Activated effector memory CD4-positive, alpha-beta T cell treated with anti-CD3 and anti-CD28 coated beads, Interleukin-2, amount 50 U/mL, for 16 hours (primary cell): Measurements from ENCODE around the gene RINT1.
"Not testable (repeated sequence)": the region's sequence is repeated elsewhere in the genome, so short reads cannot be mapped to it uniquely, and the experiment has no call there.

Experiments used
- DNase-seq: peaks from one replicate; pipeline ENCODE4 v3.0.0-alpha.2; 2020

Gene RINT1

GRCh38 chr7:105532709-105533460, 884 bp downstream of the RINT1 start:
- DNase-seq: no peak

DNA sequence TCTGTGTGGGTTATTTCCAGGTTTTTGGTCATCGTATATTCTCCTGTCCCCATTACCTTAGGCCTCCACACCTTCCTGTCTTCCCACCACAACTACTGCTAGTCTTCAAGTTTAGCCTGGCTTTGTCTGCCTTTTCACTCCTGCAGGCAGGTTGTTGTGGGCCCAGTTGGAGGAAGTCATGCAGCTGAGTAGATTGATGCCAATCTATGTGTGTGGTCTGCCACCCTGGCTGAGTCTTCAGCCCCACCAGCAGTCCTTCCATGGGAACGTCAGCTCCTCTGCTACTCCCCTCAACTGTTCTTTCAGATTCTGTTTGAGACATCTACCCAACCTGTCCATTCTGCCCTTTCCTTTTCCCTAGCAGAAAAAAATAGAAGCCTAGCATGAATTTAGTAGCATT, 6.3 kb downstream of the RINT1 start:
- no peak for DNase-seq

- no peak for DNase-seq
Observed at GRCh38 chr7:105559926-105560325, 27.9 kb downstream of the RINT1 start.

DNA sequence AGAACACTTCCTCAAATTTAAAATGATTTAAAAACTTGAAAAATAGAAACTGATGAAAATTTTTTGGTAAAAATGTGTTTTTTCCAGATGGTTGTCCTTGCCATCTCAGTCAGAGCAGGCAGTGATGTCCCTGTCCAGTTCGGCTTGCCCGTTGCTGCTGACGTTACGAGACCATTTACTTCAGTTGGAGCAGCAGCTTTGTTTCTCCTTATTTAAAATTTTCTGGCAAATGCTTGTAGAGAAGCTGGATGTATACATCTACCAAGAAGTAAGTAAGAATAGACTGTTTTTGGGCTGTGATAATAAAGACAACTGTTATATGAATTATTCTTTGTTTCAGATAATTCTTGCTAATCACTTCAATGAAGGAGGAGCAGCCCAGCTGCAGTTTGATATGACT, 33.2 kb downstream of the RINT1 start:
- DNase-seq: no peak

- DNase-seq: no peak
Observed at GRCh38 chr7:105567024-105567423, 35.0 kb downstream of the RINT1 start.

GRCh38 chr7:105567821-105568220, 35.8 kb downstream of the RINT1 start:
- DNase-seq: no peak

DNA sequence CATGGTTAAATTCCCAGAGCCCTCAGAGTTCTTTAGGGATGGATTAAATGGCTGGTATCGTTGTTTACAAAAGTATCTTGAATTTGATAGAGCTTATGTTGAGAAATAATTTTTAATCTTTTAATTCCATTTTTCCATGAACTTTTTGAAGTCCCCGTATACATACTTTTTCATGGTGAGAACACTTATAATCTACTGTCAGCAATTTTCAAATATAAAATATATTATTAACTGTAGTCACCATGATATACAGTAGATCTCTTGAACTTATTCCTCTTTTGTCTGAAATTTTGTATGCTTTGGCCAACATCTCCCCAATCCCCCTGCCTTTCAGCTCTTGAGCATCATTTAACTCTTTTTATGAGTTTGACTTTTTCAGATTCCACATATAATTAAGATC, 39.9 kb downstream of the RINT1 start:
- DNase-seq: no peak

DNA sequence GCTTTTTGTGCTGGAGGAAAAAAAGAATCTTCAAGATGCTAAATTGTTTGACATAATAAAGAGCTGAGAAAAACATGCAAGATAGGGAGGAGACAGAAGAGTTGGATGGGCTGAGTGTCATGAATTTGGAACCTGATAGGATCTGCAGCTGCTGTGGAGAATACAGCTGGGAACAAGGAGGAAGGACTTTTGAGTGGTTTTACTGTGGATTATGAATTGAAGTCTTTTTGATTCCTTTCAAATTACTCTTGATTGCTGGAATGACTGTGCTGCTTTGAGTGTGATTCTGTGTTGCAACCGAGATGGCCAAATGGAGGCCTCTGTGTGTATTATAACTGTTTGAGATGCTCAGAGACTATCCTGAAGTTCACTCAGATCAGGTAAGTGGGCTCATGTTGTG, 45.2 kb downstream of the RINT1 start:
- DNase-seq: no peak

- no peak for DNase-seq
Observed at GRCh38 chr7:105578496-105578895, 46.5 kb downstream of the RINT1 start.

- DNase-seq: no peak
Observed at GRCh38 chr7:105580022-105580740, 48.2 kb downstream of the RINT1 start.

GRCh38 chr7:105581066-105581811, 49.2 kb downstream of the RINT1 start, which contains the start of gene EFCAB10:
EFCAB10 (minus strand) TSS chr7:105581493; CDS start chr7:105581463, 30 bp downstream.
- peak; percentile 76 for DNase-seq

GRCh38 chr7:105583061-105583460, 51.1 kb downstream of the RINT1 start:
- no peak for DNase-seq

- no peak for DNase-seq
Observed at GRCh38 chr7:105584165-105584564, 52.2 kb downstream of the RINT1 start.

- no peak for DNase-seq
Observed at GRCh38 chr7:105585850-105586500, 54.0 kb downstream of the RINT1 start.

DNA sequence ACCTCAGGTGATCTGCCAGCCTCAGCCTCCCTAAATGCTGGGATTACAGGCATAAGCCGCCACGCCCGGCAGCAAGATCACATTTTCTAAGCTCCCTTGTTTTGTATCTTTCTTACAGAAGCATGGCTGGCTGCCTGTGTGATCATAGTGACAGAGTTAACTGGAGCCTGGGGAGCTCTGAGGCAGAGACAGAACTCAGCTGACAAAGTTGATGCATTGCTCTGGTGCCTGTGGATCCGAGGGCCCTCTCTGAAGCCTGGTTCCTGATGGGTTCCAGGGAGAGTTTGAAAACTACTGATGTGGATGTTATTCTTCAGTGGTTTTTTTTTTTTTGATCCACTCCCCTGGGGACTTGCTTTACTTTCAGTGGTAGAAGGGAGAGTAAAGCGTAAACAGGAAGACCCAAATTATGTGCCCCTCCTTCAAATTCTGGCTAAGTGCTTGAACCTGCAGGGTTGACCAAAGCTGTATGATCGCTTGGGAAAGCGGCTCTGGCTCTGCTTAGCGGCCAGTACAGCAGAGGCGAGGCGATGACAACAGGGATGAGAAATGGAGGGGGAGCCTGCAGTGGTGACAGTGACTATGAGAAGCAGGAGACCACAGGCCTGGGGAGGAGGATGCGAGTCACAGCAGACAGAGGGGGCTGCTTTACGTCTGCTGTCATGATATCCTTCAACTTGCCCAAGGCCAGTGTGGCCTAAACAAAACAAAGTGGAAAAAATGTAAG, 56.1 kb downstream of the RINT1 start:
- DNase-seq: no peak

DNA sequence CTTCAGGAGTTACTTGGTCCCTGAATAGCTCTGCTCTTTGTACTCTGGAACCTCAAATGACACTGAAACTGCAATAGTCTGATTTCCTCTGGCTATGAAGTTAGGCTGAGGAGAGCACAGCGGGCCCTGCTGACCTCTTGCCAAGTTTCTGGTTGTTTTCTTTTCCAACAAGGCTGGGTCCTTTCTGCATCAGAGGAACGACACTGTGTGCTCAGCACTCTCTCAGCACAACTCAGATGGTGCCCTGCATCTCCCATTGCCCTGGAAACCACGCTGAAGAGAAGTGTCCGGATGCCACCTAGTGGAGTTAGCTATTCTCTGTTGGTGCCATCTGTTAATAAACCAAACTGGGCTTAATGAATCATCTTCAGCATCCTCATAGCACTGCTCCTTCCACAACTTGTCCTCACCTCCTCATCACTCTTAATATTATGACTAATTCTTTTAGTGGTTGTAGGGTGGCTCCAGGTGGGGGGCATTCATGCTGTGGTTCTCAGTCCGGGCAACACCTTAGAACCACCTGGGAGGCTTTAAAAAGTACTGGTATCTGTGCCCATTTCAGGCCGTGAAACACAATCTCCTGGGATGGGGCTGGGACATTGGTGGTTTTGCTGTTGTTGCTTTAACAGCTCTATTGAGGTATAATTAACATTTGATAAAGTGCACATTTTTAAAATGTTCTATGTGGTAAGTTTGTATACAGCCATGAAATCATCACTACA, 57.5 kb downstream of the RINT1 start:
- peak; percentile 77 for DNase-seq

- no peak for DNase-seq
Observed at GRCh38 chr7:105590793-105591192, 58.8 kb downstream of the RINT1 start.

DNA sequence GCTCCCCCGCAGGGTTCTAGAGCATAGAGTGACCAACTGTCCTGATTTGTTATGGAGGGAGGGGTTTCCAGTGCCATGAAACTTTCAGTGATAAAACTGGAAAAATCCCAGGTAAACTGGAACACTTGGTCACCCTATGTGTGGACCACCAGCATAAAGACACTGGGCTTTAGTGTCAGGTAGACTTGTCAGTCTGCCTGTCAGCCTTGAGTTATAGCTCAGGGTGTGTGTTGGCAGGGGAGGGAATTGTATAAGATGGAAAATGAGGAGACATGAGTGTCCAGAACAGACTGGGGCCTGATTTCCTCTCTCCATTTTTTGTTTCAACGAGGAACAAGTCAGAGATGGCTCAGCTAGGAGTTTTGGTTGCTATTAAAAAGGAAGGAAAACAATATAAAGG, 59.5 kb downstream of the RINT1 start:
- DNase-seq: no peak

DNA sequence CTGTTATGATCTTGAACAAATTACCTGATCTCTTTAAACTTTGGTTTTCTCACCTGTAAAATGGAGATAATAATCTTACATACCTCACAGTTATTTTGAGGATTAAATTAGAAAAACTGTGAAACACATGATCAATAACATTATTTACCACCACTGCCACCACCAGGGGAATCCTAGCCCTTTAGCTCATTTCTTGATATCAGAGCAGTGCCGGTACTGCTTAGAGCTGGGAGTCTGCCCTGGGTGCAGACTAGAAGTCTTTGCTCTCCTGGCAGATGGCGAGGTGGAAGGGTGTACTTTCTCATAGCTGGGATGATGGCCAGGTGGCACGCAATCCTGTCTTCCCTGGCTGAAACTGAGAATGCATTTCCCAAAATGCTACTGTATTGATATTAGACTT, 62.0 kb downstream of the RINT1 start:
- no peak for DNase-seq

GRCh38 chr7:105596866-105597265, 64.9 kb downstream of the RINT1 start:
- DNase-seq: no peak

- DNase-seq: not testable (repeated sequence)
Observed at GRCh38 chr7:105599080-105599479, 67.1 kb downstream of the RINT1 start.

DNA sequence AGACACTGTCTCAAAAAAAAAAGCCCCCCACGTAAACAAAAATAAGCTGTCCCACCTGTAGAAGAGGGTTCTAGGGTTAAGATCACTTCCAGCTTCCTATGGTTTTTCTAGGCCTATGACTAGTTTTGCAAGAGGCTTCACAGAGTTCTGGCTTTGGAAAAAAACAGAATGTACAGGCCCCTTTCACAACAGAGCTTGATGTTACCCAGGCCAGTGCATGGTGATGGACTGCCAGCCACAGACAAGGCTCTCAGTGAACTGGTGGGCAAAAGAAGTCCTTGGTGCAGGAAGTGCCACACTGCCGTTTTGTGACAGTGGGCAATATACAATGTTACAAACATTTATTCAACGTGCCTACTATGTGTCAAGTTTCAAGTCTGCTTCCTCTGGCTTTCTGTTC, 67.5 kb downstream of the RINT1 start:
- no peak for DNase-seq
